Glomerular endothelial cell (primary cell): ENCODE data around the gene A2M. TPM values are rescaled to one million over a fixed set of nuclear protein-coding genes. Genes with fewer than 3 reads are reported as not detected.

ENCODE experiments used
- DNase-seq: peaks from one replicate; pipeline ENCODE4 v3.0.0-alpha.2; 2011; ENCODE audit warnings: low read depth, low spot score; ENCODE audit errors: extremely low read depth
- total RNA-seq: library from RNA; depleted of rRNA; stranded (reverse); fragments of >200 nt; gene quantifications from 2 replicates; pipeline ENCODE4 v1.2.3, GENCODE V29; 2015

The A2M gene
- total RNA-seq, 1 donor from 2014 or later, result 117 TPM

GRCh38 chr12:9043766-9044165 lies 72.0 kb downstream of the A2M start:
- DNase-seq, result no peak

GRCh38 chr12:9041321-9041720 lies 74.4 kb downstream of the A2M start:
- no peak for DNase-seq

GRCh38 chr12:9040484-9041186 lies 75.1 kb downstream of the A2M start:
- no peak for DNase-seq

- DNase-seq, result no peak
These were observed 76.2 kb downstream of the A2M start for GRCh38 chr12:9039397-9039977.

- no peak for DNase-seq
These were observed 78.3 kb downstream of the A2M start for GRCh38 chr12:9037431-9037830.

- no peak for DNase-seq
These were observed 79.5 kb downstream of the A2M start for GRCh38 chr12:9036227-9036626.

GRCh38 chr12:9034095-9034494 lies 81.6 kb downstream of the A2M start:
- DNase-seq, result no peak

- DNase-seq, result no peak
These were observed 82.3 kb downstream of the A2M start for GRCh38 chr12:9033265-9033887.

- no peak for DNase-seq
These were observed 83.3 kb downstream of the A2M start for GRCh38 chr12:9032202-9032964.

GRCh38 chr12:9030776-9031175 lies 84.9 kb downstream of the A2M start:
- no peak for DNase-seq

GRCh38 chr12:9027161-9028059 lies 88.3 kb downstream of the A2M start:
- DNase-seq, result no peak

GRCh38 chr12:9024512-9024911 lies 91.2 kb downstream of the A2M start:
- DNase-seq, result no peak

- DNase-seq, result no peak
These were observed 93.1 kb downstream of the A2M start for GRCh38 chr12:9022592-9022991.

Other genes starting within 250 kb of the A2M start
- gene PHC1, start 201.4 kb downstream of the A2M start, total RNA-seq, result 25.1 and 32.2 TPM in 2 replicates
- 98.5 and 114 TPM in 2 replicates for gene M6PR, start 166.3 kb downstream of the A2M start, total RNA-seq
- 0.97 and 5.5 TPM in 2 replicates for gene KLRG1, start 126.4 kb downstream of the A2M start, total RNA-seq
- 0.24 and 0.70 TPM in 2 replicates for gene PZP, start 92.5 kb upstream of the A2M start, total RNA-seq